ENCODE data around the gene PALLD.

The PALLD gene

GRCh38 chr4:168881781-168882420, 385.0 kb downstream of the PALLD start:
- no peak overlapping the region for H3K4me3 ChIP-seq (ENCODE audit: control insufficient read depth, low read depth, low read length)
- no peak for TF ChIP-seq CTCF (IDR thresholded peaks at IDR 0.05; ENCODE audit: control insufficient read depth, insufficient read depth, low read depth, low read length, missing control alignments)
- DNase-seq (ENCODE audit: low read depth) = no peak

GRCh38 chr4:168882650-168883233, 385.9 kb downstream of the PALLD start:
- H3K4me3 ChIP-seq (ENCODE audit: control insufficient read depth, low read depth, low read length) = no peak overlapping the region
- DNase-seq (ENCODE audit: low read depth) = no peak
- TF ChIP-seq CTCF (IDR thresholded peaks at IDR 0.05; ENCODE audit: control insufficient read depth, insufficient read depth, low read depth, low read length, missing control alignments) = no peak

- no peak overlapping the region for H3K4me3 ChIP-seq (ENCODE audit: control insufficient read depth, low read depth, low read length)
- no peak for TF ChIP-seq CTCF (IDR thresholded peaks at IDR 0.05; ENCODE audit: control insufficient read depth, insufficient read depth, low read depth, low read length, missing control alignments)
- no peak for DNase-seq (ENCODE audit: low read depth)
Observed at GRCh38 chr4:168883513-168883912, 386.7 kb downstream of the PALLD start.

- H3K4me3 ChIP-seq (ENCODE audit: control insufficient read depth, low read depth, low read length) = no peak overlapping the region
- TF ChIP-seq CTCF (IDR thresholded peaks at IDR 0.05; ENCODE audit: control insufficient read depth, insufficient read depth, low read depth, low read length, missing control alignments) = no peak
- DNase-seq (ENCODE audit: low read depth) = no peak
Observed at GRCh38 chr4:168884251-168885124, 387.6 kb downstream of the PALLD start.

- no peak for TF ChIP-seq CTCF (IDR thresholded peaks at IDR 0.05; ENCODE audit: control insufficient read depth, insufficient read depth, low read depth, low read length, missing control alignments)
- no peak overlapping the region for H3K4me3 ChIP-seq (ENCODE audit: control insufficient read depth, low read depth, low read length)
- DNase-seq (ENCODE audit: low read depth) = no peak
Observed at GRCh38 chr4:168885400-168885799, 388.5 kb downstream of the PALLD start.

GRCh38 chr4:168886351-168886750, 389.5 kb downstream of the PALLD start:
- no peak overlapping the region for H3K4me3 ChIP-seq (ENCODE audit: control insufficient read depth, low read depth, low read length)
- TF ChIP-seq CTCF (IDR thresholded peaks at IDR 0.05; ENCODE audit: control insufficient read depth, insufficient read depth, low read depth, low read length, missing control alignments) = no peak
- no peak for DNase-seq (ENCODE audit: low read depth)
